UCSD-AML1 (cell line): ENCODE measurements around the gene FBXO33.

Experiments used
- DNase-seq: peaks from one replicate; lab custom pipeline; 2025; ENCODE audit not compliant: unreplicated experiment; lab: John Stamatoyannopoulos, UW

Gene FBXO33

DNA sequence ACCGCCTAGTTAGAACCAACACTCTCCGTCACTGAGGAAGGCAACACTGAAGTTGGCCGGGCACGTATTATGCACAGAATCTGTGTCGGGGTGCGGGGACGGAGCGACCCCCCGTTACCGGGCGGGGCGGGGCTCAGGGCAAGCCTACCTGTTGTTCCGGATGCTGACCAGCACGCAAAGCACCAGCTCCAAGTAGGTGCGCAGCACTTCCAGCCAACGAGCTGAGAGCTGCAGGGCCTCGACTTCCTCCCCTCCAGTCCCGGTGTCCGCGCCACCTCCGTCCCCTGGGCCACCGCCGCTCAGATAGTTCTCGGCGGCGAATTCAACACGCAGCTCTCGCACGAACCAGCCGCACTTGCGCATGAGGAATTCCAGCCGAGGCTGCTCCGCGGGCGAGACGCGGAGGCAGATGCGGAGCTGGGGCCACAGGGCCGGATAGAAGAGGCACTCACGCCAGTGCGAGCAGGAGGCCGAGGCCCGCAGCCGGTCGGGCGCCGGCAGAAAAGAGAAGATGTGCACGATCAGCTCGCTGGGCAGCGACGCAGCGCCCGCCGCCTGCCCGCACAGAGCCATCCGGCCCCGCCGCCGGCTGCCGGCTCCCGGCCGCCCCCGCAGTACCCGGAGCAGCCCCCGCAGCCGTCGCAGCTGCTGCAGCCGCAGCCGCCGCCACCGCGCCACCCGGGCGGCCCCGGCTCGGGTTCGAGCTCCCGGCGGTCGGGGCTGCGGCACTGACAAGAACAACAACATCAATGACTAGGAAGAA lies 636 bp downstream of the FBXO33 start:
- DNase-seq, result peak; percentile 57

- DNase-seq, result peak; percentile 10
Observed at GRCh38 chr14:39430762-39431415, 1.3 kb downstream of the FBXO33 start.

DNA sequence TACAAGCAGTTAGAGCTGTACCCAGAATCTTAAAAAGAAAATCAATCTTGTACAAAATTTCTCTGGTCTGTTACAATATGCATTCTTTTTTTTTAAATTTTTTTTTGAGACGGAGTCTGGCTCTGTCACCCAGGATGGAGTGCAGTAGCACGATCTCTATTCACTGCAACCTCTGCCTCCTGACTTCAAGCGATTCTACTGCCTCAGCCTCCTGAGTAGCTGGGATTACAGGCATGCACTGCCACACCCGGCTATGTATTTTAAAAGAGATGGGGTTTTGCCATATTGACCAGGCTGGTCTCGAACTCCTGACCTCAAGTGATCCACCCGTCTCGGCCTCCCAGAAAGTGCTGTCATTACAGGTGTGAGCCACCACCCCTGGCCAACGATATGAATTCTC lies 4.1 kb downstream of the FBXO33 start:
- DNase-seq, result no peak

GRCh38 chr14:39426605-39427004 lies 5.6 kb downstream of the FBXO33 start:
- no peak for DNase-seq

- no peak for DNase-seq
Observed at GRCh38 chr14:39425947-39426346, 6.3 kb downstream of the FBXO33 start.

DNA sequence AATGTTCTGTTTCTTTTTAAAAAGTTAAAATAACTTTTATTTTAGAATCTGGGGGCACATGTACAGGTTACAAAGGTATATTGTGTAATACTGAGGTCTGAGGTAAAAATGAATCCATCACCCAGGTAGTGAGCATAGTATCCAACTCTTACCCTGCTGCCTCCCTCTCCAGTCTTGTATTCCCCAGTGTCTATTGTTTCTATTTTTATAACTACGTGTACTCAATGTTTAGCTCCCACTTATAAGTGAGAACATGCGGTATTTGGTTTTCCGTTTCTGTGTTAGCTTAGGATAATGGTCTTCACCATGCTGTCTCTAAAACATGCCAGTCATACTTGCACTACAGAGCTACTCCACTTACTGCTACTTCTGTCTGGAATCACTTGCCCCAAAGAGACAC lies 8.4 kb downstream of the FBXO33 start:
- no peak for DNase-seq

DNA sequence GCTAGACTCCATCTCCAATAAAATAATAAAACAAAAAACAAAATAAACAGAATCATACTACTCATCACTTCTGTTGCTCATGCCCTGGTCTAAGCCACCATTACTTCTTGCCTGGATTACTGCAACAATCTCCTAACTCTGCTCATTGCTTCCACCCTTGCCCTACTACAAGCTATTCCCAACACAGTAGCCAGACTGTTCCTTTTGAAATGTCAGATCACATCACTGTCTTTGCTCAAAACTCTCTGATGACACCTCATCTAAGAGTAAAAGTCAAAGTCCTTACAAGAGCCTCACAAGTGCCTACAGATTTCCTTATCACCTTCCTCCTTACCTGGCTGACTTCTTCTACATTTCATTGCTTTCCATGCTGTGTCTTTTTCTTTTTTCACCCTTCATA lies 10.0 kb downstream of the FBXO33 start:
- DNase-seq, result no peak

- DNase-seq, result no peak
Observed at GRCh38 chr14:39419272-39419671, 13.0 kb downstream of the FBXO33 start.

- DNase-seq, result no peak
Observed at GRCh38 chr14:39417014-39417413, 15.2 kb downstream of the FBXO33 start.

DNA sequence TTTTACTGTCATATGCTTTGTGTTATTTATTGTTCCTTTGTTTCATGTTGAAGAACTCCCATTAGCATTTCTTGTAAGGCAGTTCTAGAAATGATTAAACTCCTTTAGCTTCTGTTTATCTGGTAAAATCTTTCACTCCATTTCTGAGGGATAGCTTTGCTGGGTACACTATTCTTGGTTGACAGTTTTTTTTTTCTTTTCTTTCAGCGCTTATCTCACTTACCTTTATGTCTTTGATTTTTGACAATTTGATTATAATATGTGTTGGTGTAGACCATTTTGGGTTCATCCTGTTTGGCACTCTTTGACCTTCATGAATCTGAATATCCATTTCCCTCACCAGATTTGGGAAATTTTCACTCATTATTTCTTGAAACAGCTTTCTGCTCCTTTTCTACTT lies 16.2 kb downstream of the FBXO33 start:
- no peak for DNase-seq

- DNase-seq, result no peak
Observed at GRCh38 chr14:39406560-39406959, 25.7 kb downstream of the FBXO33 start.

DNA sequence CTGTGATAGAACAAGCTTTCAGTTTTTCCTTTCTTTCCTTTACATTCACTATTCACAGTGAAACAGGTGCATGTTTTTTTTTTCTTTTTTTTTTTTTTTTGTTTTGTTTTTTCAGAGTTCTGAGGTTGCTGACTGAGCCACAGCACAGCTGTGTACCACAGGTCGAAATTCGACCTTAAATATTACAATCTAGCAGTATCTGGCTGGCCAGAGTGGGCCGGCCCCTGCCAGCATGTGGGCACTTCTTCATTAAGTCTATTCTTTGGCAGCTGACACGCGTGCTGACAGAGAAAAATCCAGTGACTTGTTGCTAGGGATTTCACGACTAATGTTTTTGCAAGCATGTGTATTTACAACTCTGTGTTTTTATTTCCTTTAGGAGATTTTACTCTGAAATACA lies 33.9 kb downstream of the FBXO33 start:
- DNase-seq, result no peak

DNA sequence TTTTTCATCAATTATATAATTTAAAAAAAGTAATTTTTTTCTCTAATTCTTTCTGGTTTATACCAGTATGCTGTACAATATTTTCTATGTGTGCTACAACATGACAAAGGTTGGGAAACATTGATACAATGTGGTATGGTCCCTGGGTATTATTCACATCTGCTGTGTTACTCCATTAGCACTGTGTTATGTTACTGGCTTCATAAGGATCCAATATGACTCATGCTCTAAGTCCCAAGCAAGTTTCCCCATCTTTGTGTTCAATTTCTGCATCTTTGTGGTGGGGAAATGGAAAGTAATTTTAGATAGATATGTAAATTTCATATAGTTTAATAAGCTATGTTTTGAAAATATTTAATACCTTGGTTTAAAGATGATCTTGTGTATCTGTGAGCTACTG lies 35.8 kb downstream of the FBXO33 start:
- no peak for DNase-seq

DNA sequence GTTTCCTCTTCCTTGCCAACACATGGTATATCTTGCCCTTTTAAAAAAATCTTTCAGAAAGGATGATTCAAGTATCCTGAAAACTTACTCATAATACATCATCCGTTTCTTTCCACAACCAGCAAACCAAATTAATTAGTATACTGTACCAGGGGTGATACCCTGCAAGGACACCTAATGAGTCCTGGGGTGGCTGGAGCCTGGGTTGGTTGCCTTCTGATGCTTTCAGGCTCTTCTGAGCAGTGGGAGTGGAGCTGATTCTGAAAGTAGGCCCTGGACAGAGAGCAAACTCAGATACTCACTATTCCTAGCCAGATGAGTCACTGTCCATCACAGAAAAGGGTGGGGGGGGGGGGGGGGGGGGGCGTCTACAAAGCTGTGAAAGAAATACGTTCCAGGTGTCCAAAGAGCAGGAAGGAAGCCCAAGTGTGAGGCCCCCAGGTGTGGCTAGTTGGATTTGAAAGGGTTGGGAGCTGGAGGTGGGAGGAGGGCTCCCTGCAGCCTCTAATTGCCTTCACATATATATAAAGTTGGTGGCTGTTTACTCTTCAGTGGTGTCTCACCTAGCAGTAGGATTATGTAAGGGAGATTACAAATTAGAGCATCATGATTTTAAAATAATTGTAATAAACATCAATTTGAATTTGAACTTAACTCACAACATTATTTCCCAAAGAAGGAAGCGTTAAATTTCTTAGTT lies 36.5 kb downstream of the FBXO33 start:
- no peak for DNase-seq

DNA sequence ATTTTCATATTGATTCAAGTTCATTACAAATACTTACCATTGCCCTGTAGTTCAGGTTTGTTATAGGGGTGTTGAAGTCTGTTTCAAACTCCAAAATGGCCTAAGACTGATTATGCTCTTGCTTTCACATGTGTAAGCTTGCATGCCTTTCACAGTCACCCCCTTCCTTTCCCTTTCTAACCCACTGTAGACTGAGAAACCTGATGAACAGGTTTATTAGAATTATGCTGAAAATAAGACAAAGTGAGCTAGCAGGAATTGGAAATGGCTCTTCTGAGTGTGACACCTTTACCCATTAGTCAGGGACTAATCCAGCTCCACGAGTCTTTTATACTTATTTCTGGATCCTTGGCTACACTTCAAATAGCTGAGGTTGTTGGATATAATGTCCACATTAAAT lies 38.9 kb downstream of the FBXO33 start:
- no peak for DNase-seq

GRCh38 chr14:39384177-39384576 lies 48.1 kb downstream of the FBXO33 start:
- DNase-seq, result no peak

DNA sequence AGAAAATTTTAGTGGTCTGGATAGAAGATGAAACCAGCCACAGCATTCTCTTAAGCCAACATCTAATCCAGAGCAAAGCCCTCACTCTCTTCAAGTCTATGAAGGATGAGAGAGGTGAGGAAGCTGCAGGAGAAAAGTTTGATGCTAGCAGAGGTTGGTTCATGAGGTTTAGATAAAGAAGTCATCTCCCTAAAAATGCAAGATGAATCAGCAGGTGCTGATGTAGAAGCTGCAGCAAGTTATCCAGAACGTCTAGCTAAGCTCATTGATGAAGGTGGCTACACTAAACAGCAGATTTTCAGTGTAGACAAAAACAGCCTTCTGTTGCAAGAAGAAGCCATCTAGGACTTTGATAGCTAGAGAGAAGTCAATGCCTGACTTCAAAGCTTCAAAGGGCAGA lies 48.5 kb downstream of the FBXO33 start:
- DNase-seq, result no peak

DNA sequence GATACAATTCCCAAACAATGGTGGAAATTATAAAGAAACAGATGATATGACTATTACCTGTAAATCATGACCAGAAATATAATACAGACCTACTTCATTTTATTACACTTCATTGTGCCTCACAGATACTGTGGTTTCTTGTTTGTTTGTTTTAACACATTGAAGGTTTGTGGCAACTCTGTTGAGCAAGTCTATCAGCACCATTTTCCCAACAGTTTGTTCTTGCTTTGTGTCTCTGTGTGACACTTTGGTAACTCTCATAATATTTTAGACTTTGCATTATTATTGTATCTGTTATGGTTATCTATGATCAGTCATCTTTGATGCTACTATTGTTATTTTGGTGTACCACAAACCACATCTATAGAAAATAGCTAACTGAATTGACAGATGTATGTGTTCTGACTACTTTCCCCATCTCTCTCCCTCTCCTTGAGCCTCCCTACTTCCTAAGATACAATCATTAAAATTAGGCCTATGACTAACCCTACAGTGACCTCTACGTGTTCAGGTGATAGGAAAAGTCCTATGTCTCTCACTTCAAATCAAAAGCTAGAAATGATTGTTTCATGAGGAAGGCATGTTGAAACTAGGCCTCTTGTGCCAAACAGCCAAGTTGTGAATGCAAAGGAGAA lies 49.1 kb downstream of the FBXO33 start:
- DNase-seq, result no peak

DNA sequence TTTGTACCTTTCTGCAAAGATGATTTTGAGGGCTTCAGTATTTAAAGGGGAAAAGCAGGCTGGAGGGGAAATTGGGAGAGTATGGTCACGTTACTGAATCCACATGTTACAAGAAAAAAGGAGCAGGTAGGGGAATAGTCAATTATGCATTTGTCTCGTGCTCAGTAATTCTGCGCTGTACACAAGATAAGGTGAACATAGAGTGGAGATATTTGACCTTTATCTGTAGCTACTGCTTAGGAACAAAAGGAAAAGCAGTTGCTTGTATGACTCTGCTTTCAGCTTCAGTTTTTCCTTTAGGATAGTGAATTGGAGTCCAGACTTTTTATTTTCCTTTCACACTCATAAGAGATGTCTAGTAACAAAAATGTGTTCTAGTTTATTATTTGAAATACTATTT lies 49.8 kb downstream of the FBXO33 start:
- DNase-seq, result no peak

DNA sequence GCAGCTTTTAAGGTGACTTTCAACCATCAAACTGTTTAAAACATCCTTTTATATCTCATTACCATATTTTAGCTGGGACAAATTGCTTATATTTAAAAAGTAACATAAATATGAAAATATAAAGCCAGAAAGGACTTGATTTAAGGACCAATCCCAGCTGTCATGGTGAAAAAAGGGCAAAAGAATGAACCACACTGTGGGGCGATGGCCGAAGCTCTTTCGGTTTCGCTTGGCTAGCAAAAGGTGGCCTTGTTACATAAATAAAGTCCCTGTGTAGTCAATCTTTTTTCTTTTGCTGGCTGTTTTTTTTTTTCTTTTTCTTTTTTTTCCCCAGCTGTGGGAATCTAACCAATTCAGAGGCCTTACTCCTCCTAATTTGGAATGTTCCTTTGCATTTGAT lies 50.9 kb downstream of the FBXO33 start:
- DNase-seq, result no peak

DNA sequence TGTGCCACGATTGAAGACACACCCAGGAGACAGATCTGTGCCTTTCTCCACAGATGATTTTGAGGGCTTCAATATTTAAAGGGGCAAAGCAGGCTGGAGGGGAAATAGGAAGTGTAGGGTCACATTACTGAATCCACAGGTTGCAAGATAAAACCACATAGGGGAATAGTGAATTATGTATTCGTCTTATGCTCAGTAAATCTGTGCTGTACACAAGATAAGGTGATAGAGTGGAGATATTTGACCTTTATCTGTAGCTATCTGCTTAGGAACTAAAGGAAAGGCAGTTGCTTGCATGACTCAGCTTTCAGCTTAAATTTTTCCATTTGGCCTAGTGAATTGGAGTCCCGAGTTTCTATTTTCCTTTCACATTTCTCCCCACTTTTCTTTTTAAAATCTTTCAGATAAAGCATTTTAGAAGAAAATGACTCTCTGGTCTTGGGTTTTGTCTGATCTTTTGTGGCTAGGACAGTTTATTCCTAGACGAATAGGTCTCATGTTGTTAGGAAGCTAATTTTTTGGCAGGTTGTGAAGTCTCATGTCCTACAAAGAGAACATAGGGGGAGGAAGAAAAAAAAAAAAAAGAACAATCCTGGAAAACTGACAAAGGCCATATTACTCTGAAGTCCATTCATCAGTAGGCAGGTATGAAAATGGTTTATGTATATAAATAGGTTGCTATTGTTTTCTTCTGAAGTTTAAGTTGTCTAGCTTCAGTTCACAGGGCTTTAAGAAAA lies 55.4 kb downstream of the FBXO33 start:
- no peak for DNase-seq
